ENCODE measurements around the gene C1GALT1C1.

DNA sequence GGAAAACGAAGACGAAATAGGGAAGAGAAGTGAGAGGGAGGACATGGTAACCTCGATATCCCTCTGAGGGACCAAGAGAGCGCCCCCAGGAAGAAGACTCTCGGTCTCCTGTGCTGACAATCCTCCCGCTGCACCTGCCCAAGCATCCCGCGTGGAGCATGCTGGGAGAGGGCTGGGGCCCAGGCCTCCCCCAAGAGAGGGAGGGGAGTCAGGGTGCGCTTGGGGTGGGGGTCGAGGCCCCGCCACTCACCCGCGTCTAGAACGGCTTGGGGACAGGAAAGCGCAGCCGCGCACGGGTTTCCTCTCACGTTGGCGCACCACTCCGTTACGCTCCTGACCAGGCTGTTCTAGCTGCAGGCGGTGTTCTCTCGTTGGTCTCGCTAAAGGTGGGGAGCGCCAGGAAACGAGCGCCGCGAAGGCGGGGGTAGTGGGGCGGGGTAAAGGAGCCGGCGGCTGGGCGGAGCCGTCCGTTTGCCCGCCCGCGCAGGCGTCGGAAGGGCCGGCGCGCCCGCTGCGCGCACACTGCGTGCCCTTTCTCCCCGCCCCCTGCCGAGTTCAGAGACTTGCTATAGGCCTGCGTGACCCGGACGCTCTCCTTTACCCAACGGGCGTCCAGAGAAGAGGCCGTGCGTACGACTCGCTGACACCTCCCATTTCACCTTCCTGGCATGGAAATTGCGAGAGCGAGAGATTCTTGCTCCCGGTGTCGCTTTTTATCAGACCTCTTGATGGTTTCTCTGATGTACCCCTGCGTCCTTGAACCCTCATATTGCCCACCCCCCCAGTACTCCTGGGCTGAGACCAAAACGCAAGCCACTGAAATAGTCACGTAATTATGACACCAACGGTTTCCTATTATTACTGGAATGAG is at the start of gene C1GALT1C1:
- TF ChIP-seq CTCF (IDR thresholded peaks at IDR 0.05; ENCODE audit: poor library complexity, severe bottlenecking) (peak; percentile 10), TAF1 (IDR thresholded peaks at IDR 0.05; ENCODE audit: low read depth) (no peak), EZH2 (IDR thresholded peaks at IDR 0.05; ENCODE audit: borderline replicate concordance, insufficient read depth, low read length, poor library complexity, severe bottlenecking) (no peak), EP300 (conservative IDR thresholded peaks at IDR 0.05; ENCODE audit: poor library complexity, severe bottlenecking) (peak; percentile 3), POLR2AphosphoS5 (IDR thresholded peaks at IDR 0.05) (peak; percentile 60), RAD21 (conservative IDR thresholded peaks at IDR 0.05) (no peak)

All from neural cell (in vitro differentiated cells).